GM19035 (cell line): ENCODE data around the gene TGFBR3.
"Not testable (repeated sequence)": the region's sequence is repeated elsewhere in the genome, so short reads cannot be mapped to it uniquely, and the experiment has no call there.

Experiments used
- ATAC-seq: cut with Tn5 transposase; IDR thresholded peaks from one replicate; pipeline ENCODE4 v1.9.1; 2021; ENCODE audit not compliant: unreplicated experiment

TGFBR3 gene

GRCh38 chr1:91884459-91885212, 1.3 kb downstream of the TGFBR3 start:
- ATAC-seq = no peak

- no peak for ATAC-seq
These were observed 2.5 kb downstream of the TGFBR3 start for GRCh38 chr1:91883470-91883869.

DNA sequence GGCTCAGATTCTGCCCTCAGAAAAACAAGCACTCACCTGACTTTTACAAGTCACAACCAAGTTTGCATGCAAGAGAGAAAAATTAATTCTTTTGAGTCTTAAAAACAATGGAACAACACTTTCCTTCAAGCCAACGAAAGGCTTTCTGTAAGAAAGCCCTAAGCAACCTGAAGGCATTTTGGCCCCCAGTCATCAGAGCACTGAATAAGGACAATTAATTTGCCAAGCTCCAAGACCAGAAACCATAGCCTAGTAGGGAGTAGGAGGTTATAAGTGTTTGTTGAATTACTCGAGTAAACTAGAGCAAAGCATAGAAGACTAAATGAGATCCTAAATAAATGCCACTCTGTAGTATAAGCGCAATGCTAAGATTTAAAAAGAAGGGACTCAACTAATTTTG, 4.7 kb downstream of the TGFBR3 start:
- no peak for ATAC-seq

GRCh38 chr1:91879733-91880132, 6.2 kb downstream of the TGFBR3 start:
- no peak for ATAC-seq

DNA sequence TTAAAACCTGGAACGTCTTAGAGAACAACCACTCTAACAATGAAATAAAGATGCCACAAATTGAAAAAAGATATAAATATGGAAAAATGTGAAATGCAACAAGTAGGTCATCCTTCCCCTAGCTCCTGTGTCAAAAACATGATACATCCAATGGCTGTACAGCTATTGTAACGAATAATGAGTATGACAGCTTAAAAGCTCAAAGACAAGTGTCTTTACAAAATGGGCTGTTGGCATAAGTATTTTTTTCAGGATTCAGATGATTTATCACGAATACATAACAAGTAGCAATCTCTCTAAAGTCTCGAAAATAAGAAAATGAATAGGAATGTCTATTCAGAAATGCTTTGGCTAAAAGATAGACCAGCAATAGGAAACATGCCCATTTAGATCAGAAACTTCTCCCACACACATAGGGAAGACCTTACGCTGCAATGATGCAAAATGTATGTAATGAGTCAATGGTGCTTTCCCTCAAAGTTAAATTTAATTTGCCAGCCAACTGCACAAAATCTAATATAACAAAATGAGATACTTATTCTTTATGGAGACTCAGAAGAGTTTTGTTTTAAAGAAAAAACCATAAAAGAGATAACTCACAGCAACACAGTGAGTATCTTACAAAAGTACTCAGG, 8.3 kb downstream of the TGFBR3 start:
- ATAC-seq = no peak

GRCh38 chr1:91876781-91877573, 9.0 kb downstream of the TGFBR3 start:
- ATAC-seq = no peak

GRCh38 chr1:91876040-91876470, 9.9 kb downstream of the TGFBR3 start:
- ATAC-seq = peak; percentile 88

DNA sequence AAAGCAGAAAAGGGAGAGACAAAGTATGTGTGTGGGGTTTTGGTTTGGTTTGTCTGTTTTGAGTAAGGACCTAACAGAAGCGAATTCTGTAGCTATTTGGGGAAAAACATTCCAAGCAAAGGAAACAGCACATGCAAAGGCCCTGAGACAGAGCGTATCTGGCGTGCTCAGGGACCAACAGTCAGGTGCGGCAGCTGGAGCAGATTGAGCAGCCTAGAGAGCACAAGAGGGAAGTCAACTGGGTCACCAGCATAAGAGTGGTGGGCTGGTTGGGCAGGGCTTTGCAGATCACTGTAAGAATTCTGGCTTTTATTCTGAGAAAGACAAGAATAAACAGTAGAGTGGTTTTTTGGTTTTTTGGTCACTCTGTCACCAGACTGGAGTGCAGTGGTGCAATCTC, 11.8 kb downstream of the TGFBR3 start:
- no peak for ATAC-seq

- no peak for ATAC-seq
These were observed 13.3 kb downstream of the TGFBR3 start for GRCh38 chr1:91872559-91873081.

DNA sequence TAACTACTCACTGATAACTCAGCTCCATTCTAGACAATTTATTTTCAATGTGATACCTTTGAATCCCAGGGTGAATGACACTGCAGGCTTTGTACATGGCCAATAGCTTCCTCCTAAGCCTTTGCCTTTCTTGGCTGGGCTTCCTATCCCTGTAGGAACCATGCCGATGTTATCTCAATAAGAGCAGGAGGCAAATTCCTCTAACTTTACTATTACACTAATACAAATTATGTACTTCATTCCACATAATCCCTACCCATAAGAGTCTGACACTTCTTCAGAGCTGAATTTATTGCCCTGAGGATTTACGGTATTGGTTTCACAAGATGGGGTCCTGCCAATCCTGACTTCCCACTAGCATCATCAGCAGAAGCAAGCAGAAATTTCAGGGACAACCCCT, 14.0 kb downstream of the TGFBR3 start:
- ATAC-seq = no peak

DNA sequence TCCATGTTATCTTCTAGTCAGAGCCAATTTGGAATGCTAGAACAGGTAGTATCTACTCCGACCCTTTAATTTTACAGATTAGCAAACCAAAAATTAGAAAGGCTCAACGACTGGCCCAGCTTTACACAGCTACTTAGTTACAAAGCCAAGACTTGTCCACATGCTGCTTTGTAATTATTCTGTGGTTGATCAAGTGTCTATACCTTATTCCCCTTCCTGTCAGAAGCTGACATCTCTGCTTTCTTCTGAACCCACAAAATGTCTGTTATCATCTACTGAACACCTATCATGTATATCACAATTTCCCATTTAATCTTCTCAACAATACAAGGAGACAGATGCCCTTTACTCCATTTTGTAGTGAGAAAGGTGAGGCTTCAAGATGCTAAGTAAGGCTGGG, 15.6 kb downstream of the TGFBR3 start:
- no peak for ATAC-seq

DNA sequence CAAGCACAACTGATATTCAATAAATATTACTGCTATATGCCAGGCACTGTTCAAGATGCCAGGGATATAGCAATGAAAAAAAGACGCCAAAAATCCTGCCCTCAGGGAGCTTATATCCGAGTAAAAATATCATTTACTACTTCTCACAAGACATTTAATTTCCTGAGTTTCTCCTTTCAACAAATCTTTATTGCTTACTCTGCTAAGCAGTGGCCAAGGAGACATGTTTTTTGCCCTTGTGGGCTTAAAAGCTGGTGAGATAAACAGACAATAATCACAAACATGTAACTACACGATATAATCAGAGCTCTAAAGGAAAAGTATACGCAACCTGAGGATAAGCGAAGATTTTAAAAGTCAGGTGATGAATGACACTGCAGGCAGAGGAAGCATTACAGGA, 19.5 kb downstream of the TGFBR3 start:
- no peak for ATAC-seq

DNA sequence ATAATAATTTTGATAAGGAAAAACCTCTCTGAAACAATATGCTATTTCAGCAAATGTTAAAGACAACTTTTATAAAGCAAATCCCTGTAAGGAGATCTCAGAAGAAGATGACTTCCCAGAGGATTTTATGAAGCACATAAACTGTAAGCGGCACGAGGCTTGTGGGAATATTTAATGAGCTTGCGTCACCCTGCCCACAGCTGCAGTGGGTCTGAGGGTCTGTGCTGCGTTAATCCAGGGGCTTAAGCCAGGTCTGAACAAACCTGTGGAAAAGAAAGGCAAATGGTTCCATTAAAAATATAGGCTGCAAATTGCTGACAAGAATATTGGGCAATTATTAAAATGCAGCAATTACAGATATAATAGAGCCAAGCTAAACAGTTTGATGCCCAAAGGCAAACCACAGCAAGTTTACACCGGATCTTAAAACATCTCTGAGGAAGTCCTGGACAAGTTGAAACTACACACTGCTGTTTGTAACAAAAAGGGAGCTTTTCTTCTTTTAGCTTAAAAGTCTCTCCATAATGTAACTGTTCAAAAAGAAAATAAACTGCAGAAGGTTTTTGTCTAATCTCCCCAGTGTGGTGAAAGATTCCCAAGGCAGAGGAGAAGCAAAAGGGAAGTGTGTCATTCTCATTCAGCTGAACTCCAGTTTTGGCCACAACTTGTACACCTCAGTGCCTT, 21.8 kb downstream of the TGFBR3 start:
- no peak for ATAC-seq

DNA sequence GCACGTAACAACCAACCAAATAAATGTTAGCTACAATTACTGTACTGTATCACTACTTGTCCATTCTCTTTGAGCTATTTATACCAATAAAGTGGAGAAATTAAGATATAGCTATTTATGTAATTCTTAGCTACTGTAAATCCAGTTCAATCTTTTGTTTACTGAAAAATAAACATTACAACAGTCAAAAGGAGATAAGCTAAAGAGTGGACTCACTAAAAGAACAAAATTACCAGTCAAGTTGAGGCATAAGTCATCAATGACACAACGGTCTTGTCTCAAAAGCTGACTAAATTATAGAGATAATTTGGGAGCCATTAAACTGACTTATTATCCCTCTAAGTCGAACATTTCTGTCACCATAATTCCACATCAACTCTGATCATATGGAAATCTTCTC, 22.5 kb downstream of the TGFBR3 start:
- ATAC-seq = no peak

- ATAC-seq = no peak
These were observed 23.8 kb downstream of the TGFBR3 start for GRCh38 chr1:91862120-91862519.

- no peak for ATAC-seq
These were observed 28.3 kb downstream of the TGFBR3 start for GRCh38 chr1:91857557-91858239.

DNA sequence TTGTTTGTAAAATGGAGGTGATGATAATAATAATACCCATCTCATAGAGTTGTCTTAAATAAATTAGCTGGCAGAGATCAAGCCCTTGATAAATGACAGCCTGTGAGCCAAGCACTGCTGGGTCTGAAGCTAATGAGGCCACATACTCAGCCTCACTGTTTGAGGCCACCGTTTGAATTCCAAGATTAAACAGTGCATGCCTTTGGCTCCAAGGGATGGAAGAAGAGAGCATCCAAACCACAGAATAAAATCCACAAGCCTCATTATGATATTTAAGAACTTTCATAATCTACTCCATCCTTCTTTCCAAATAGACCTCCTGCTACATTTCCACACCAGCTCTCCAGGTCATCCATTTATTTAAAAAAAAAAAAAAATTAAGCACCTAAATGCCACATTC, 29.0 kb downstream of the TGFBR3 start:
- no peak for ATAC-seq

GRCh38 chr1:91854852-91855534, 31.0 kb downstream of the TGFBR3 start:
- no peak for ATAC-seq

DNA sequence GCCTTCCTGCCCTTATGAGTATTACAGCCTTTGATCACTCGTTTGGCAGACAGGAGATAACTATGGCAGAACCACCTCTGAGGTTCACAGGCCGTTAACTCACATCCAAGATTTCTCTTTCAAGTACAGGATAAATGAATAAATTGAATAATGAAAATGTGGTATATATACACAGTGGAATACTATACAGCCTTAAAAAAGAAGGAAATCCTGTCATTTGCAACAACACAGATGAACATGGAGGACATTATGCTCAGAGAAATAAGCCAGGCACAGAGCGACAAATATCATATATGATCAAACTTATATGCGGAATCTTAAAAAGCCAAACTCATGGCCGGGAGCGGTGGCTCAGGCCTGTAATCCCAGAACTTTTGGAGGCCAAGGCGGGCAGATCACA, 32.6 kb downstream of the TGFBR3 start:
- ATAC-seq = no peak

DNA sequence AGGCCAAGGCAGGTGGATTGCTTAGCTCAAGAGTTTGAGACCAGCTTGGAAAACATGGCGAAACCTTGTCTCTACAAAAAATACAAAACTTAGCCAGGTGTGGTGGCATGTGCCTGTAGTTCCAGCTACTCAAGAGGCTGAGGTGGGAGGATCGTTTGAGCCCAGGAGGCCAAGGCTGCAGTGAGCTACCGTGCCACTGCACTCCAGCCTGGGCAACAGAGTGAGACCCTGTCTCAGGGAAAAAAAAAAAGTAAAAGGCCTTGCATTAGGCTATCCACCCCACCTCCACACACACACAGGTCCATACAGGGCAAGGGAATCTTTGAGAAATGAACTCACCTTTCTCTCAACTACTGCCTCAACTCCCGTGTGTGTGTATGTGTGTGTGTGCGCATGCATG, 33.9 kb downstream of the TGFBR3 start:
- not testable (repeated sequence) for ATAC-seq
